ENCODE results near the gene BCL10. TPM values are rescaled to one million over a fixed set of nuclear protein-coding genes. Genes with fewer than 3 reads are reported as not detected.

The BCL10 gene
- total RNA-seq, 2 donors from 2014 or later = 21.3 to 22.6 TPM

DNA sequence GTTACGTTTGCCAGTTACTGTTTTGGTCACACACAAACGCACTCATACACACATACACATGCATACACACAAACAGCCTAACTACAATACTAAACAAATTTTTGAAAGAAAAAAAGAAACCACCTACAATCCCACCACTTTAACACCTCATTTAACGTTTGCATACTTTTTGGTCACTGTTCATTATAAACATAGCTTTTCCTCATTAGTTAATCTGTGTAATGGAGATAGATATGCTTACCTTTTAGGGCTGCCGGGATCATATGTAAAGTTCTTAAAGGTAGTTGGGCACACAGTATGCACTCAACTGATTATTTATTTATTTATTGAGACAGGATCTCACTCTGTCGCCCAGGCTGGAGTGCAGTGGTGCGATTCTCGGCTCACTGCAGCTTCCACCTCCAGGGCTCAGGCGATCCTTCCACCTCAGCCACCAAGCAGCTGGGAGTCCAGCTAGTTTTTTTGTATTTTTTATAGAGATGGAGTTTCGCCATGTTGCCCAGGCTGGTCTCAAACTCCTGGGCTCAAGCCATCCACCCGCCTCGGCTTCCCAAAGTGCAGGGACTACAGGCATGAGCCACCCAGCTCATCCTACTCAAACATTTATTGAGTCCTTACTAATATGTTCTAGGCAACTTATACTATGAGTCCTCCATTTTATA, 677 bp upstream of the BCL10 start:
- 13 to 73% methylated on average over 1 to 11 of the region's 11 CpGs for WGBS, 2 experiments (ENCODE audit: insufficient coverage in 1 of 2, insufficient read length in 1 of 2)

DNA sequence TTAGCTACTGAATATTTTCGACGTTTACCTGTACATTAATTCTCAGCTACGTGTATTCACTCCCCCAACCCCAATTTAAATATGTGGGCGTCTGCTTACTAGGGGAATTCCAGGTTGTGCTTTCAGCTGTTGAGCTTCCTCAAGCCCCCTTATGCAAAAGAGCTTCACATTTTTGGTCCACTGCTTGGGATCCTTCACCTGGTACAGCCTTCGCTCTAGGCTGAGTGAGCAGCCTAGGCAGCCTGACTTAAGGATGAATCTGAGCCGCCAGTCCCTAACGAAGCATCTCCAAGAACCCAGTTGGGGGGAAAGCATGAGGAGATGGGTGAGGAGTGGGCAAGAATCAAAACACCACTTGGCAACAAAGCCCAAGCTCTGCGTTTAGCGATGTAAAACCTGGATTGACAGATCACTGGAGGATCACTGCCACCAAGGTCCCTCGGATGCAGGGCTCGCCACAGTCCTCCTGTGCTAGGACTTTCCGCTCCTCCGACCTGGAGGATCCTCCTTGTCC, 674 bp downstream of the BCL10 start:
- Histone ChIP-seq H3K4me3 (ENCODE audit: low read length) (peak overlapping the region; percentile 89), H3K27ac (ENCODE audit: low read depth, low read length) (peak overlapping the region; percentile 87), H3K27me3 (ENCODE audit: control insufficient read depth, insufficient read depth, low read length, poor library complexity, severe bottlenecking) (no peaks in the 10 kb centered on the region), H3K9me3 (ENCODE audit: control insufficient read depth, low read length) (no peaks in the 10 kb centered on the region), H3K4me1 (ENCODE audit: control insufficient read depth, insufficient read depth, low read length) (peaks cover 7% of the 10 kb centered on the region), H3K36me3 (ENCODE audit: control insufficient read depth, insufficient read depth, low read length) (peaks cover 15% of the 10 kb centered on the region), H3K9ac (ENCODE audit: extremely low read depth, low read length, poor library complexity, severe bottlenecking) (peak overlapping the region; percentile 59)
- peak overlapping the region; percentile 78 for H3K4me3 Mint-ChIP-seq
- TF ChIP-seq, protein P1, sequence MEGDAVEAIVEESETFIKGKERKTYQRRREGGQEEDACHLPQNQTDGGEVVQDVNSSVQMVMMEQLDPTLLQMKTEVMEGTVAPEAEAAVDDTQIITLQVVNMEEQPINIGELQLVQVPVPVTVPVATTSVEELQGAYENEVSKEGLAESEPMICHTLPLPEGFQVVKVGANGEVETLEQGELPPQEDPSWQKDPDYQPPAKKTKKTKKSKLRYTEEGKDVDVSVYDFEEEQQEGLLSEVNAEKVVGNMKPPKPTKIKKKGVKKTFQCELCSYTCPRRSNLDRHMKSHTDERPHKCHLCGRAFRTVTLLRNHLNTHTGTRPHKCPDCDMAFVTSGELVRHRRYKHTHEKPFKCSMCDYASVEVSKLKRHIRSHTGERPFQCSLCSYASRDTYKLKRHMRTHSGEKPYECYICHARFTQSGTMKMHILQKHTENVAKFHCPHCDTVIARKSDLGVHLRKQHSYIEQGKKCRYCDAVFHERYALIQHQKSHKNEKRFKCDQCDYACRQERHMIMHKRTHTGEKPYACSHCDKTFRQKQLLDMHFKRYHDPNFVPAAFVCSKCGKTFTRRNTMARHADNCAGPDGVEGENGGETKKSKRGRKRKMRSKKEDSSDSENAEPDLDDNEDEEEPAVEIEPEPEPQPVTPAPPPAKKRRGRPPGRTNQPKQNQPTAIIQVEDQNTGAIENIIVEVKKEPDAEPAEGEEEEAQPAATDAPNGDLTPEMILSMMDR (conservative IDR thresholded peaks at IDR 0.05) = no peak
- H3K36me3 Mint-ChIP-seq (ENCODE audit: low read depth) = peaks cover 13% of the 10 kb centered on the region
- DNase-seq = no peak
- WGBS, 2 experiments (ENCODE audit: insufficient coverage in 1 of 2, insufficient read length in 1 of 2) = 4% methylated on average over 10 to 13 of the region's 13 CpGs
- H3K27ac Mint-ChIP-seq = peak overlapping the region; percentile 94
- no peaks in the 10 kb centered on the region for H3K9me3 Mint-ChIP-seq
- no peaks in the 10 kb centered on the region for H3K27me3 Mint-ChIP-seq (ENCODE audit: insufficient read depth)
- peaks cover 15% of the 10 kb centered on the region for H3K4me1 Mint-ChIP-seq

More for the DNA sequence above, 677 bp upstream of the BCL10 start:
- H3K4me3 ChIP-seq (ENCODE audit: low read length) = peak overlapping the region; percentile 89
- H3K4me1 ChIP-seq (ENCODE audit: control insufficient read depth, insufficient read depth, low read length) = peaks cover 7% of the 10 kb centered on the region
- H3K9me3 ChIP-seq (ENCODE audit: control insufficient read depth, low read length) = no peaks in the 10 kb centered on the region
- peaks cover 1% of the 10 kb centered on the region for H3K36me3 Mint-ChIP-seq (ENCODE audit: low read depth)
- H3K27ac ChIP-seq (ENCODE audit: low read depth, low read length) = no peak overlapping the region
- H3K4me3 Mint-ChIP-seq = peak overlapping the region; percentile 78
- no peaks in the 10 kb centered on the region for H3K9me3 Mint-ChIP-seq
- H3K4me1 Mint-ChIP-seq = peaks cover 16% of the 10 kb centered on the region
- H3K27me3 Mint-ChIP-seq (ENCODE audit: insufficient read depth) = no peaks in the 10 kb centered on the region
- peak overlapping the region; percentile 90 for H3K27ac Mint-ChIP-seq
- H3K36me3 ChIP-seq (ENCODE audit: control insufficient read depth, insufficient read depth, low read length) = peaks cover 8% of the 10 kb centered on the region
- H3K9ac ChIP-seq (ENCODE audit: extremely low read depth, low read length, poor library complexity, severe bottlenecking) = no peak overlapping the region
- DNase-seq = no peak
- H3K27me3 ChIP-seq (ENCODE audit: control insufficient read depth, insufficient read depth, low read length, poor library complexity, severe bottlenecking) = no peaks in the 10 kb centered on the region
- TF ChIP-seq, protein P1 (conservative IDR thresholded peaks at IDR 0.05) = no peak

DNA sequence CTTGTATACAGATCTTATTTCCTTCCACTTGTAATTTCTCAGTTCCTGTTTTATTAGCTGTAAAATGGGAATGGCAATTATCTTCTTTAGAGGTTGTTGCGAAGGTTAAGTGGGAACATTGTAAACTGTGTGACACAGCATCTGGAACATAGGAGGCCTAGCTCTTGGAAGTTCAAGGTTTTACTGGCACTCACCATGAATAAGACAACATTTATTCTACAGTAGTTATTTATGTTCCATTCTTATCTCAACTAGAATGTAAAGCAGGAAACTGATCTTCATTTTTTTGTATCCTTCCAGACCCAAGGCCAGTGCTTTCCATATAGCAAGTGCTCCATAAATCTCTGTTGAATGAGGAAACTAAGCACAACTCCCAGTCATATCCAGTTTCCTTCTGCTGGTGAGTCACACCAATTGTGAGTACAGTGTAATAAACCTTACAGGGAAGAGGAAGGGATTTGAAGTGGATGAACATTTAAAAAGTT, 1.4 kb downstream of the BCL10 start:
- no peak overlapping the region for H3K27ac Mint-ChIP-seq
- H3K4me3 Mint-ChIP-seq = peak overlapping the region; percentile 78
- H3K36me3 ChIP-seq (ENCODE audit: control insufficient read depth, insufficient read depth, low read length) = peaks cover 23% of the 10 kb centered on the region
- no peaks in the 10 kb centered on the region for H3K27me3 Mint-ChIP-seq (ENCODE audit: insufficient read depth)
- TF ChIP-seq, protein P1 (conservative IDR thresholded peaks at IDR 0.05) = no peak
- H3K4me1 Mint-ChIP-seq = peaks cover 15% of the 10 kb centered on the region
- no peaks in the 10 kb centered on the region for H3K9me3 Mint-ChIP-seq
- peaks cover 7% of the 10 kb centered on the region for H3K4me1 ChIP-seq (ENCODE audit: control insufficient read depth, insufficient read depth, low read length)
- H3K4me3 ChIP-seq (ENCODE audit: low read length) = peak overlapping the region; percentile 89
- peaks cover 19% of the 10 kb centered on the region for H3K36me3 Mint-ChIP-seq (ENCODE audit: low read depth)
- 88% methylated on average over 1 of the region's 1 CpG; no CpG with 5 or more reads in 1 of the 2 experiments for whole genome bisulfite sequencing, 2 experiments (ENCODE audit: insufficient coverage in 1 of 2, insufficient read length in 1 of 2)
- no peaks in the 10 kb centered on the region for H3K27me3 ChIP-seq (ENCODE audit: control insufficient read depth, insufficient read depth, low read length, poor library complexity, severe bottlenecking)
- no peak overlapping the region for H3K27ac ChIP-seq (ENCODE audit: low read depth, low read length)
- no peaks in the 10 kb centered on the region for H3K9me3 ChIP-seq (ENCODE audit: control insufficient read depth, low read length)
- H3K9ac ChIP-seq (ENCODE audit: extremely low read depth, low read length, poor library complexity, severe bottlenecking) = peak overlapping the region; percentile 59
- no peak for DNase-seq
